GOT3 (cell line): ENCODE data around the gene SLBP.

Experiments used
- DNase-seq: peaks from one replicate; lab custom pipeline; 2025; ENCODE audit warnings: mixed read lengths; lab: John Stamatoyannopoulos, UW

SLBP gene

GRCh38 chr4:1654216-1654955, 57.7 kb downstream of the SLBP start:
- DNase-seq = no peak

DNA sequence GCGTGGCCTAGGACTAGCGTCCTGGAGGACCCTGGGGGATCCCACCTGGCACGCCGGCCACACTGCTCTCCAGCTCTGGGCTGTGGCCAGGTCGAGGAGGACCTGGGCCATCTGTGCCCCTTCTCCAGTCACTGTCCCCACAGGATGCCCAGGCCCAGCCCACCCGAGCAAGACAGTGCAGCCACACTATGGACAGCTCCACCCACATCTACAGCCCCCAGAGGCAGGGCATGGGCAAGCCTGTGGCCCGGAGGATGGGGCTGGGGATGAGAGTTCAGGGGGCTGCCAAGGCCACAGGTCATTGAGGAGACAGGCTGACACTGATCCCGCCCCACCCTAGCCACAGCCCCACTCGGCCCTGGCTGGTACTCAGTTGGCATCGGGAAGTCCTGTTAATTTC, 58.3 kb downstream of the SLBP start:
- no peak for DNase-seq

DNA sequence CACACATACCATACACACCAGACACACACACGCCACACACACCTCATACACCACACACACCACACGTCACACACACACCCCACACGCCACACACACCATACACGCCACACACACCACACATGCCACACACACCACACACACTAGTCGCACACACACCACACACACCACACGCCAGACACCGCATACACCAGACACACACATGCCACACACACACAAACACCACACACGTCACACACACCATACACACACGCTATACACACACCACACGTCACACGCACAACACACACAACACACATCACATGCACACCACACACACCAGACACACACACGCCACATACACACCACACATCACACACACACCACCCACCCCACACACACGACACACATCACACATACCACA, 60.0 kb downstream of the SLBP start:
- no peak for DNase-seq

- DNase-seq = no peak
Measured at GRCh38 chr4:1651609-1652008, 60.5 kb downstream of the SLBP start.

GRCh38 chr4:1648962-1649361, 63.2 kb downstream of the SLBP start:
- DNase-seq = no peak

DNA sequence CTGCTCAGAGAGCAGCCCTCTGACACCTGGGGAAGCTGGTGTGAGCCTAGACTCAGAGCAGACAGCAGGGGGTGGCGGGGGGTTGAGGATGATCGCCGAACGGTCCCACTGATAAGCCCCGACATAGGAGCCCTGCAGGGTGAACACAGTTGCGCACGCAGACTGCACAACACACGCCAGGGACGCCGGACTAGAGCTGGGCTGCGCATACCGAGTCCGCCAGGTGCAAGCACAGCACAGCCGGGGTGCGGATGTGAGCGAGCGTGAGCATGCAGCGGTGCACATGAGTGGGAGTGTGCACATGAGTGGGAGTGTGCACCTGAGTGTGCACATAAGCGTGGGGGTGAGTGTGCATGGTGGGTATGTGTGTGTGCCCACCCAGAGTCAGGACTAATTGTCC, 64.7 kb downstream of the SLBP start:
- DNase-seq = no peak

- DNase-seq = no peak
Measured at GRCh38 chr4:1646690-1647089, 65.4 kb downstream of the SLBP start.

DNA sequence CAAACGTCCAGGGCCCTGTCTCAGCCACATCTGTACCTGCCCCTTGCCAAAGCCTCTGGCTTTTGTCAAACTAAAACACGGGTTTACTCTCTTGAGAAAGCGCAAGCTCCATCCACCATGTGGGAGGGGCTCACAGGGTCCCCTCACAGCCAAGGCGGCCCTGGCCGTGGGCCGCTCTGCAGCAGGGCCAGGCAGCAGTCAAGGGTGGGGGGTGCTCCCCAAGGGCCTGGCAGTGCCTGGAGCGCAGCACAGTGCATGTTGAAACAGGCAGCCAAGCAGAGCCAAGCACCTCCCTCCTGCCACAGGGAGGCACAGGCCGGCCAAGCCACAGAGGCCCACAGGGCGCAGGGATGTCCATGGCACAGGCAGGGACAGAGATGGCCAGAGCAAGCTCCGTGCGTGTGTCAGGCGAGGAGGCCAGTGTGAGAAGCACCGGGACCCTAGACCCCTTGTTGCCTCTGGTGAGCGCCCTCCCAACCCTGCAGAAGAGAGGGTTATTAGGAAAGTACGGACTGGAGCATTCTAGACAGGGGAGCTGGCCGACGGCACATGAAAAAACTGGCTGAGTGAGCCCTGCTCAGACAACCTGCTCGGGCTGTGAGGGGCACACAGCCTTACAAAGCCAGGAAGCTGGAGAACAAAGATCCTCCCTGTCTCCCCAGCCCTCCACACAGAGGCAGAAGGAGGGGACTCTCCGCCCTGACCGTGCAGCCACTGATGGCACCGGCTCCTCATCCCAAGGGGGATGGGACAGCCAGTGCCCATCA, 67.0 kb downstream of the SLBP start:
- no peak for DNase-seq

DNA sequence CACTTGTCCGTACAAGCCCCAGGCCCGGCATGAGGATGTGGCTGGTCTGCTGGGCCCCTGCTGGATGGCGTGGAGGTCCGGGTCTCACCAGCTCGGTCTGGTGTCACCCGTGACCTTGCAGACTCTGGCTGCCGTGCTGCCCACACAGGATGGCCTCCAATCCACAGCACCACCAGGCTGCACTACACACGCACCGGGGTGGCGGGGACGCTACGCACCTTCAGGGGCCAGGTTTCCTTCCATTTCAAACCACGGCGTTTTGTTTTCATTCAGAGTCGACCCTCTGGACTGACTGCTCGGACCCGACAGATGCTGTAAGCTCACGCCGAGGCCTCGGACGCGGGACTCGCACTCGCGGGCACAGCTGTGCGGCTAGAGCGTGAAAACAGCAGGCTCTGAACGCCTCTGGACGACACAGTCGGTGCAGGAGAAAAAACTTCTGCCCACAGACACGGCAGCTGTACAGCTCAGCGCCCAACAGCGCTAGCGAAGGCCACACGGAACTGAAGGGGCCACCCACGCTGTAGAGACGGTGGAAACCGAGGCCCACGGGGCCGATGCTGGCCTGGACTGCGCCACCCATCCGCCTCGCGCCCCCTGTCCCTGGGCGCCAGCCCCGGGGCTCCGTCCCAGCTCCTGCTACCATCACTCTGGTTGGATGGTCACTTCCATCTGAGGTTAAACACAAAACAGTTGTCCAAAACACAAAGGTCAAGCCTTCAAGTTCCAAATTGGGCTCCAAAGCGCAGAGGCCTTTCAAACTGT, 68.0 kb downstream of the SLBP start:
- no peak for DNase-seq
